SK-N-SH (cell line): Measurements from ENCODE around the gene ERMN. TPM values are rescaled to one million over a fixed set of nuclear protein-coding genes. Genes with fewer than 3 reads are reported as not detected.

Source experiments
- CTCF ChIA-PET: fragments of 300-600, 350-600 bp; formaldehyde crosslinking; extraction: SDS; loops from one replicate; lab custom pipeline; 2021; lab: Yijun Ruan, JAX
- POLR2A ChIA-PET: fragments of 350-600 bp; sonication (Branson Sonifier 250); formaldehyde crosslinking; extraction: SDS; loops from one replicate; lab custom pipeline; 2020; ENCODE audit warnings: antibody characterized with exemption, inconsistent platforms; lab: Yijun Ruan, JAX
- DNase-seq: peaks from one replicate; pipeline ENCODE4 v3.0.0; 2012
- H2AFZ ChIP-seq: fragments of 200-600 bp; sonication (generic); 2 replicates; pipeline ENCODE4 v1.8.1; 2016; ENCODE audit warnings: antibody characterized with exemption, mild to moderate bottlenecking, low read depth
- H3F3A ChIP-seq: fragments of 200-600 bp; sonication (generic); replicated peaks from 2 replicates; pipeline ENCODE3; 2016; ENCODE audit warnings: antibody characterized with exemption, mild to moderate bottlenecking; ENCODE audit not compliant: insufficient read depth
- H3K27ac ChIP-seq, 2 experiments: fragments of 200-500 bp in 1 of 2; fragments of 200-600 bp in 1 of 2; sonication (Bioruptor generic) in 1 of 2; sonication (generic), shearing (Covaris generic) in 1 of 2; 2 replicates each; pipeline versions ENCODE4 v1.5.1 to v1.6.1; 2014 to 2016; ENCODE audit warnings: low read depth in 2 of 2, inconsistent platforms in 1 of 2, low read length in 1 of 2, mild to moderate bottlenecking in 1 of 2, mixed read lengths in 1 of 2
- H3K27me3 ChIP-seq: fragments of 200-600 bp; sonication (generic), shearing (Covaris generic); 2 replicates; pipeline ENCODE4 v1.6.1; 2016; ENCODE audit warnings: mixed run types; ENCODE audit not compliant: insufficient read depth
- H3K36me3 ChIP-seq, 2 experiments: fragments of 200-500 bp in 1 of 2; fragments of 200-600 bp in 1 of 2; sonication (Bioruptor generic) in 1 of 2; sonication (generic) in 1 of 2; replicated peaks in 1 of 2; 2 replicates each; pipeline versions ENCODE3 to v1.5.1; 2014 to 2016; ENCODE audit warnings: low read length in 1 of 2, mild to moderate bottlenecking in 1 of 2; ENCODE audit not compliant: insufficient read depth in 2 of 2, control insufficient read depth in 1 of 2
- H3K4me1 ChIP-seq, 2 experiments: fragments of 200-500 bp in 1 of 2; fragments of 200-600 bp in 1 of 2; sonication (Bioruptor generic) in 1 of 2; sonication (generic), shearing (Covaris generic) in 1 of 2; 2 replicates each; pipeline versions ENCODE4 v1.5.1 to v1.6.1; 2014 to 2016; ENCODE audit warnings: low read depth in 1 of 2, low read length in 1 of 2, mixed run types in 1 of 2; ENCODE audit not compliant: insufficient read depth in 2 of 2, control insufficient read depth in 1 of 2
- H3K4me2 ChIP-seq: fragments of 200-600 bp; sonication (generic), shearing (Covaris generic); 2 replicates; pipeline ENCODE4 v1.6.1; 2017; ENCODE audit warnings: mixed run types
- H3K4me3 ChIP-seq, 2 experiments: fragments of 200-500 bp in 1 of 2; fragments of 200-600 bp in 1 of 2; sonication (Bioruptor generic) in 1 of 2; sonication (generic), shearing (Covaris generic) in 1 of 2; 2 replicates each; pipeline versions ENCODE4 v1.5.1 to v1.8.1; 2014 to 2016; ENCODE audit warnings: low read depth in 2 of 2, inconsistent platforms in 1 of 2, low read length in 1 of 2, mild to moderate bottlenecking in 1 of 2, mixed read lengths in 1 of 2, moderate library complexity in 1 of 2
- H3K79me2 ChIP-seq: fragments of 200-600 bp; sonication (generic); 2 replicates; pipeline ENCODE4 v1.8.1; 2017; ENCODE audit warnings: mild to moderate bottlenecking; ENCODE audit not compliant: insufficient read depth
- H3K9ac ChIP-seq: fragments of 200-600 bp; sonication (generic); 2 replicates; pipeline ENCODE4 v1.6.1; 2017; ENCODE audit warnings: mixed run types
- H3K9me2 ChIP-seq: fragments of 200-600 bp; sonication (generic); 2 replicates; pipeline ENCODE4 v1.6.1; 2017; ENCODE audit warnings: mixed run types
- H3K9me3 ChIP-seq: fragments of 200-600 bp; sonication (generic); 2 replicates; pipeline ENCODE4 v1.6.1; 2017; ENCODE audit warnings: mixed run types, mild to moderate bottlenecking, moderate library complexity
- H4K20me1 ChIP-seq: fragments of 200-600 bp; sonication (generic); 2 replicates; pipeline ENCODE4 v1.6.1; 2017; ENCODE audit warnings: mild to moderate bottlenecking, mixed run types; ENCODE audit not compliant: insufficient read depth
- EP300 ChIP-seq, 2 experiments: IDR thresholded peaks; 2 replicates each; pipeline versions ENCODE4 v1.4.0 to v1.6.1; 2012; ENCODE audit warnings: borderline replicate concordance in 1 of 2, low read depth in 1 of 2, low read length in 1 of 2
- EZH2phosphoT487 ChIP-seq: fragments of 200-600 bp; sonication (generic); IDR thresholded peaks from 2 replicates; pipeline ENCODE4 v1.6.1; 2017; ENCODE audit warnings: low read depth, mixed run types, mild to moderate bottlenecking, antibody characterized with exemption, moderate library complexity, borderline replicate concordance
- FOSL2 ChIP-seq: IDR thresholded peaks from 2 replicates; pipeline ENCODE4 v1.4.0; 2012; ENCODE audit warnings: low read depth, mild to moderate bottlenecking, moderate library complexity, borderline replicate concordance
- GATA2 ChIP-seq: sonication (generic); formaldehyde crosslinking; IDR thresholded peaks from 2 replicates; pipeline ENCODE4 v1.5.0; 2020; ENCODE audit warnings: mild to moderate bottlenecking, missing genetic modification reagents
- MEF2A ChIP-seq: IDR thresholded peaks from 2 replicates; pipeline ENCODE4 v1.4.0; 2012; ENCODE audit warnings: low read depth, borderline replicate concordance
- MXI1 ChIP-seq: IDR thresholded peaks from 2 replicates; pipeline ENCODE4 v1.6.1; 2012; ENCODE audit warnings: mild to moderate bottlenecking, low read depth, low read length, improper control_type of control experiment
- PBX3 ChIP-seq: IDR thresholded peaks from 2 replicates; pipeline ENCODE4; 2012
- RAD21 ChIP-seq: IDR thresholded peaks from 2 replicates; pipeline ENCODE4 v1.6.1; 2012; ENCODE audit warnings: mild to moderate bottlenecking, low read length
- RCOR1 ChIP-seq: fragments of 150-350 bp; IDR thresholded peaks from 2 replicates; pipeline ENCODE4 v1.6.1; 2017; ENCODE audit warnings: antibody characterized with exemption, low read length
- REST ChIP-seq: IDR thresholded peaks from 2 replicates; pipeline ENCODE4 v1.6.1; 2012; ENCODE audit warnings: mild to moderate bottlenecking, low read depth, low read length, moderate library complexity
- SIN3A ChIP-seq: IDR thresholded peaks from 2 replicates; pipeline ENCODE4 v1.6.1; 2012; ENCODE audit warnings: low read depth, mild to moderate bottlenecking, low read length, moderate library complexity, borderline replicate concordance
- TAF1 ChIP-seq: IDR thresholded peaks from 2 replicates; pipeline ENCODE4 v1.6.1; 2012; ENCODE audit warnings: low read depth, mild to moderate bottlenecking, low read length, moderate library complexity, borderline replicate concordance
- TCF12 ChIP-seq: IDR thresholded peaks from 2 replicates; pipeline ENCODE4 v1.4.0; 2012
- TEAD4 ChIP-seq: IDR thresholded peaks from 2 replicates; pipeline ENCODE4 v1.4.0; 2012; ENCODE audit warnings: mild to moderate bottlenecking, borderline replicate concordance; ENCODE audit not compliant: insufficient read depth
- YY1 ChIP-seq: IDR thresholded peaks from 2 replicates; pipeline ENCODE4 v1.4.0; 2012; ENCODE audit warnings: low read depth, mild to moderate bottlenecking
- ZBTB33 ChIP-seq: IDR thresholded peaks from 2 replicates; pipeline ENCODE4 v1.4.0; 2012; ENCODE audit warnings: low read depth, borderline replicate concordance
- WGBS: methylation state at CpG from one replicate; pipeline ENCODE4 v1.1.6; 2017; ENCODE audit warnings: low lambda C conversion rate; 5-methylcytosine and 5-hydroxymethylcytosine counted together
- polyA plus RNA-seq, 3 experiments: library from polyadenylated mRNA; depleted of rRNA; stranded (reverse); fragments of >200 nt; gene quantifications; 2 replicates each; pipeline ENCODE4 v1.2.3, GENCODE V29; 2012
- TF ChIP-seq, protein P1 (sequence below): fragments of 150-350 bp; IDR thresholded peaks from 2 replicates; pipeline ENCODE4 v1.6.1; 2016; ENCODE audit warnings: mild to moderate bottlenecking, low read depth, low read length

The ERMN gene
- polyA plus RNA-seq, 1 of the 3 experiments (the other 2 are of a cell fraction) = not detected

GRCh38 chr2:157321466-157321865 is 4.2 kb downstream of the ERMN start:
- no peaks in the 10 kb centered on the region for H3K9me2 ChIP-seq
- WGBS = 4% methylated on average over 2 of the region's 2 CpGs
- no peak overlapping the region for H3K4me3 ChIP-seq
- H2AFZ ChIP-seq = no peak overlapping the region
- ChIA-PET CTCF (interaction anchor here (6.9 to 9.1 kb wide), 2 partner anchors 15 to 19 kb away, joined by 34 to 49 read pairs; no protein-coding TSS in a partner anchor), POLR2A (no interaction called here)
- H3K27ac ChIP-seq = no peak overlapping the region
- peaks cover 4% of the 10 kb centered on the region; the same call in 1 of the 2 replicates for H3K9me3 ChIP-seq
- TF ChIP-seq YY1 (no peak), TCF12 (no peak), RCOR1 (no peak), SIN3A (no peak), RAD21 (no peak), REST (no peak), MEF2A (no peak), FOSL2 (no peak), GATA2 (CRISPR knock-in tag) (no peak)
- H3K27me3 ChIP-seq = peaks cover 24% of the 10 kb centered on the region; the same call in 1 of the 2 replicates
- no peak for DNase-seq
- no peak overlapping the region for H3K4me2 ChIP-seq
- no peaks in the 10 kb centered on the region for H4K20me1 ChIP-seq
- H3K36me3 ChIP-seq = no peaks in the 10 kb centered on the region
- no peak overlapping the region for H3K9ac ChIP-seq
- no peaks in the 10 kb centered on the region for H3K79me2 ChIP-seq
- no peaks in the 10 kb centered on the region for H3F3A ChIP-seq
- H3K4me1 ChIP-seq = no peaks in the 10 kb centered on the region

- H3K27ac ChIP-seq = no peak overlapping the region
- peaks cover 4% of the 10 kb centered on the region; the same call in 1 of the 2 replicates for H3K9me3 ChIP-seq
- H3F3A ChIP-seq = no peaks in the 10 kb centered on the region
- no peak overlapping the region for H3K9ac ChIP-seq
- H3K9me2 ChIP-seq = no peaks in the 10 kb centered on the region
- H3K79me2 ChIP-seq = no peaks in the 10 kb centered on the region
- H2AFZ ChIP-seq = no peak overlapping the region
- no peak overlapping the region for H3K4me3 ChIP-seq
- H3K27me3 ChIP-seq = peaks cover 13% of the 10 kb centered on the region; the same call in 1 of the 2 replicates
- H3K36me3 ChIP-seq = no peaks in the 10 kb centered on the region
- POLR2A ChIA-PET = no interaction called here
- H4K20me1 ChIP-seq = no peaks in the 10 kb centered on the region
- no peak overlapping the region for H3K4me2 ChIP-seq
- DNase-seq = no peak
- CTCF ChIA-PET = interaction anchor here (6.9 to 9.1 kb wide), 2 partner anchors 16 to 17 kb away, joined by 34 to 49 read pairs; no protein-coding TSS in a partner anchor
- H3K4me1 ChIP-seq = no peaks in the 10 kb centered on the region
- TF ChIP-seq, protein P1, sequence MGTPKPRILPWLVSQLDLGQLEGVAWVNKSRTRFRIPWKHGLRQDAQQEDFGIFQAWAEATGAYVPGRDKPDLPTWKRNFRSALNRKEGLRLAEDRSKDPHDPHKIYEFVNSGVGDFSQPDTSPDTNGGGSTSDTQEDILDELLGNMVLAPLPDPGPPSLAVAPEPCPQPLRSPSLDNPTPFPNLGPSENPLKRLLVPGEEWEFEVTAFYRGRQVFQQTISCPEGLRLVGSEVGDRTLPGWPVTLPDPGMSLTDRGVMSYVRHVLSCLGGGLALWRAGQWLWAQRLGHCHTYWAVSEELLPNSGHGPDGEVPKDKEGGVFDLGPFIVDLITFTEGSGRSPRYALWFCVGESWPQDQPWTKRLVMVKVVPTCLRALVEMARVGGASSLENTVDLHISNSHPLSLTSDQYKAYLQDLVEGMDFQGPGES = no peak
- TF ChIP-seq EZH2phosphoT487 = no peak
- no peak for TF ChIP-seq EP300 (IDR thresholded peaks at IDR 0.05; ENCODE audit: borderline replicate concordance in 1 of 2, low read depth in 1 of 2, low read length in 1 of 2)
- no peak for TF ChIP-seq TEAD4
- no peak for TF ChIP-seq TAF1
- no peak for TF ChIP-seq ZBTB33
- TF ChIP-seq PBX3 = no peak
- no peak for TF ChIP-seq MXI1
These were observed 5.2 kb downstream of the ERMN start for GRCh38 chr2:157320409-157320808.
